Medulla oblongata (tissue), 1 donor: ENCODE results near the gene UBXN11.
A peak's percentile ranks its signal among the peaks of the same experiment; 100 is the strongest.
"Not testable (repeated sequence)": the region's sequence is repeated elsewhere in the genome, so short reads cannot be mapped to it uniquely, and the experiment has no call there.

Experiments used
- DNase-seq: peaks from one replicate; pipeline ENCODE4 v3.0.0-alpha.2; 2015; ENCODE audit errors: extremely low spot score

The UBXN11 gene

DNA sequence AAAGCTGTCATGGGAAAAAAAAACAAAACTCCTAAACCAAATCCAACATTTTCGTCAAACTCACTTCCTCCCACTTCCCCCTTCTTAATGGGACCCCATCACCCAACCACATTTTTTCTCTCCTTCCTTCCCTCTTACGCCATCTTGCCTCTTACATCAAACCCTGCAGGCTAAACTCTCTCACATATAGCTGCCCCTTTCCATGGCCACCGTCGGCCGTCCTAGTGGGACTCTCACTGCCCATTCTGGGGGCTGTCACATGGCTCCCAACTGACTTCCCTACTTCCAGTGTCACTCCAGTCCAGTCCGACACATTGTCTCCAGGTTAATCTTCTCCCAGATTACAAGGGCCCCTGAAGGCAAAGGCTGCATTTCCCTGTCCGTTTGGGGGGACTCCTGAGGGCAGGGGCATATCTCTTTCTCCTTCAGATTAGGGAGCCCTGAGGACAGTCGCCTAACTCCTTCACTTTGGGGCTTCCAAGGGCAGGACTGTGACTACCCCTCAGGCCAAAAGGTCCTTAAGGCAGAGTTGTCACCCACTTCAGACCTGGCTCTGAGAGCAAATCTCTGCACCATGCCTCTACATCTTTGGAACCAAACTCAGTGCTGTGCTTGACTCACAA lies 658 bp downstream of the UBXN11 start:
- DNase-seq, result no peak

DNA sequence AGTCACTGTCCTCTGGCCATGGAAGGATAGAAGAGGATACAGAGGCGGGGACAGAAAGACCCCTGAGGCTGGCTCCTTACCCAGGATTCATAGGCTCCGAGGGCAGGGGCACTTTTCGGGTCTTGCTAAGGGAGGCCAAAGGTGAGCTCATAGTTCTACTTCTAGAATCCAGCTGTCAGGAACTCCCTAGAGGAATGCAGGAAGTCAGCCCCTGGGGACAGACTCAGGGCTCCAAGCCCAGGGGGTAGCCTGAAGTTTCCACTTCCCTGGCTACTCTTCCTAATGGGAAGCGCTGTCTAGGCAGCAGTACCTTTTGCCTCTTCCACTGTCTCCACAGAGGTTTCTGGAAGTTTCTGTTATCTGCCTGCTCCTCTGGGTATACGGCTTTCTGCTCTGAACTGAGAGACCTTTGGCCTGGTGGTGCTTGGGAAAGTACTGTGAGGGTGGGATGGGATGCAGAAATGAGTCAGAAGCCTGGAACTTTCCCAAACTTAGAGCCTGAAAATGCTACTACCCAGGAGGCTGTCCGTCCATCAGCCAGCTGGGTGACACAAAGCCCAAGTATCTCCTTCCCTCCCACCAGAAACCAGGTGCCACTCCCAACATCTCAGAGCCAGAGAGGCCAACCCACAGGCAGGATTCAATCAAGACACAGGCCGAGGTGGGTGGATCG lies 3.6 kb downstream of the UBXN11 start:
- DNase-seq, result no peak

DNA sequence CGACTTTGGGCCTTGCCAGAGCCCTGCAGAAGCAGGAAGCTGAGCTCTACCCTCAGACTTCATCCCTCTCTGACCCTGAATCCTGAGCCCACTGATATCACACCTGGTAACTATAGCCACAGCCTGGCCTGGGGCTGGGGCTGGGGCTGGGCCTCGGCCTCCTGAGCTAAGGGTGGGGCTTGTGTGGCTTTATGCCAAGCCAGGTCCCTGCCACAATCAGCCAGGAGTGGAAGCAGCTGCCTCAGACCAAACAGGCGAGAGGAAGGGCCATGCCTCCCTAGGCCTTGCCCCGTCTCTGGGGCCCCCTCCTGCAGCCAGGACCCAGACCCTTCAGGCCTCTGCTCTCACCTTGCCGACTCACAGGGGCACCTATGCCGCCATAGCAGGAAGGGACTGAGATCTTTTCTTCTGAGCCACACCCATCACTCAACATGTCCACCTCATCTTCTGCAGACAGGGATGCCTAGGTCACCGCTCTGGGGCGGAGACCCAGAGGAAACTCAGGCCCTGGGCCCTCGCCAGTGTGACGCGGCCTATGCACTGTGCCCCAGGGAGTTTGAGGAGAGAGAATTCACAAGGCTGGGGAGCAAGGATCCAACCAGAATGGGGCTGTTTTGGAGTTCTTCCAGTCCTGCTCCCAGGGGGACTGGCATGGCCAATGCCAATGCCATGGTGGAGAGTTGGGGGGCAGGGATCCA lies 5.7 kb downstream of the UBXN11 start:
- DNase-seq, result no peak

DNA sequence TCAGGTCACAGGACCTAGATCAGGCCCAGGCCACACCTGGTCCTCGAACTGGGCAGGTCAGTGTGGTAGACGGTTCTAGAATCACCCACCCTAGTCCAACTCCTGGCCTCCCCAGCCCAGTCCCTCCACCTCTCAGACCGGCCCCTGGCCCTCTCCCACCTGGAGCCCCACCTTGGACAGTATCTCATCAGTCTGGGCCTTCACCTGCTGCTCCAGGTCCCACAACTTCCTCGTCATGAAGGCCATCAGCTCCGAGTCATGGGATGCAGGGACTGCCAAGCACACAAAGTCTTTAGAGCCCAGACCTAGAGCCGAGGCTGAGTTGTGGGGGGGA lies 8.7 kb downstream of the UBXN11 start:
- no peak for DNase-seq

DNA sequence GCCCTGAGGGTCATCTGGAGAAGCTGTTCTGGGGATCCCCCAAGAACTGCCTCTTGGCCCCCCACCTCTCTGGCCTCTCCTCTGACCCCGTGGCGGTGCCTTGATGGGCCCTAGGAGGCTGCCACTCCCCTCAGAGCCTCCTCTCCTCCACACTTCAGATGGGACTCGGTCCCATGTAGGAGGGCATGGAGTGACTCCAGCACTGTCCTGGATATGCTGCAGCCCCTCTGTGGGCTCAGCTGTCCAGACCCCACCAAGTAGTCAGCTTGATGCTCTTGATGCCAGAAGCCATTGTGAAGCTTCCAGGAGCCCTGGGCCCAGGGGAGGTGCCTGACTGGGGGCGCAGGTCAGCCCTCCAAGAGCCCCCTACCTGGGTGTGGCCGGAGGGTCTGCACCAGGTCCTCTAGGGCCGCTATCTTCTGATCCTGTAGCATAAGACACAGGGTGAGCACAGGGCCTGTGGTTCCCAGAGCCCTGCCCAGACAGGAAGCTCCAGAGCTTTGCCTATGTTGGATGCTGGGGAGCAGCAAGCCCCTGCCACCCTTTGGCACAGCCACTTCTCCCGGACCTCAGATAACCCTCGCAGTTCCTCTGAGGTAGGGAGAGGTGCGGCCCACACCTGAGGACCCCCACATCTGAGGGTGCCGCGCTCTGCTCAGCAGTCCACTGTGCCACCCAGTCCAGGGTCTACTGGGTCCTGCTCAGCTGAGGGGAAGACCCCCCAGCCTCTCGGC lies 9.2 kb downstream of the UBXN11 start:
- DNase-seq, result no peak

DNA sequence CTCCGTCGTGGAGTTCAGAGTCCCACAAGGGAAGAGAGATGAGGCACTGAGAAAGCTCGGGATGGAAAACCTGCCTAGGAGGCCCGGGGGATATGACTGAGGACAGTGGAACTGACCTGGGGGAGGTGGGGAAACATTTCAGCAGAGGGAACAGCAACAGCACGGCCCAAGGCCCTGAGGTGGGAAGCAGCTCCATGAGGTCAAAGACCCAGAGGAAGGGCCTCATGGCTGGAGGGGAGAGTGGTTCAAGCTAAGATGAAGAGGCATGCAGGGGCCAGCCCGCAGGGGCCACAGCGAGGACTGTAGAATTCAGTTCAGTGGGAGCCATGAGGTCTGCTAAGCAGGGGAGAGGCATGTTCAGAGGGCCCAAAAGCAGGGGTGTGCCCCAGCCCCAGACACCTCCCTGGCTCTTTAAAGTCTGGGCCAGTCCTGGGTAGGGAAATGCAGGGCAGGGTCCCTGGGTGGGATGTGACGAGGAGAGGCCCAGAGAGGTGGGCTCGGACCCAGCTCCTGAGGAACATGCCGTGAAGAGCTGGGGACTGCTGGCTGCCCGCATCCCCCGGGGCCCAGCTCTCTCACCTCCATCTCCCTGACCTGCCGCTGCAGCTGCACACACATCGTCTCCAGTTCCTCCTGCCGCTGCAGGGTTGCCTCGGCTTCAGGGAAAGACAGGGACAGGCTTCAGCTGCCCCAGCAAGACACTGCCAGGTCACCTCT lies 9.9 kb downstream of the UBXN11 start:
- DNase-seq, result no peak

DNA sequence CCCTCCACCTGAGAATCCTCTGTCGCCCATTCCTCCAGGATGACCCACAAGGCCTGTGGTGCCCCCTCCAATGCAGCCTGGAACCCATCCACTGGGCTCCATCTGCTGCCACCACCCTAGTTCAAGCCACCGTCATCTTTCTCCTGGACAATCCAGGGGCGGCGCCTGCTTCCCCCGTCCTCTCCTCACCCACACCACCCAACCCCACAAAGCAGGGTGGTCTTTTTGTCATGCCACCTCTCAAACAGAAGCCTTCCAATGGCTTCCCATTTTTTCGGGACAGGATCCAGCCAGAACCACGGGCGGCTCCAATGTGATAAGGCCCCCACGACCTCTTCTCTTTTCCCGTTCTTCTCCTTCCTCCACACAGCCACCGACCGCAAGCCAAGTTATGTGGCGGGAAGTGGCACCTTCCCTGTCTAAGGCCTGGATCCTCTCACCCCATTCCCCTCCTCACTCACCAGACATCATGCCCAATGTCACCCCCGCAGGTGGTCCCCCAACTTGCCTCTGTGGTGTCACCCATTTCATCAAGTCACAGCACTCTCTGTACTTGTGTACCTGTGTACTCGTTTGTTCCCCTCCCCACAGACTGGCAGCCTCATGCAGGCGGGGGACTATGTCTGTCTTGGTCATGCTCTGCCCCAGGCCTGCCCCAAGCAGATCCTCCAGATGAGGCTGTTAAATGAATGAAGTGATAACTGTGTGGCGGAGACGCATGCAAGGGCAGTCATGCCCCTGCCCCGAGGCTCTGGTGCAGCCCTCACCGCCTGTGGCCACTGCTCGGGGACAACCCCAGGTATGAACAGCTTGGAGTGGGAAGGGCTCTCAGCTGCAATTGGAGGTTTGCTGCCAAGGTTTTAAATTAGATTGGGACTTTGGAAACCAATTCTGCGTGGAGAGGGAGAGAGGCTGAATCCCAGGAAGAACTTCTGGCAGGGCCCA lies 11.0 kb downstream of the UBXN11 start:
- DNase-seq, result no peak

DNA sequence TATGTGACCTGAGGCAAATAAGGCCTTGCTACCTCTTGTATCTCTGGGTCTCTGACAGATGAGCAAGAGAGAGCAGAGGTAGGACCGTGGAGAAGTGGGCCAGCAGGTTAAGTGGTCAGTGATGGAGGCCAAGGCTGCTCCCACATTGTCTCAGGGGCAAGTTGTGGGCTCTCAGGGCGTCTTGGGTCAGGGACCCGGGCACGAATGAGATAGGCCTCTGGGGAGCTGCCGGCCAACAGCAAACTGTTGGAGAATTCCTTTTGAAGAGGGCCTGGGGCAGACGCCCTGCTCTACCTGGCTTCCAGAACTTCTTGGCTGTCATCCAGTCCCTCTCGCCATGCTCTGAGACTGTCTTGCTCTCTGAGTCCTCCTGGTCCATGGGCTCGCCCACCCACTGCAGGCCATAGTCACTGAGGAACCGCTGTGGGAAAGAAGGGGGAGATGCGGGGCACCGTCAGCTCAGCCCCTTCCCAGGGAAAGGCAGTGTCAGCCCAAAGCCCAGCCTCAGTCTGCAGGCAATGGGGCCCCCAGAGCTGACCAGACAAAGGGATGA lies 12.4 kb downstream of the UBXN11 start:
- DNase-seq, result no peak

DNA sequence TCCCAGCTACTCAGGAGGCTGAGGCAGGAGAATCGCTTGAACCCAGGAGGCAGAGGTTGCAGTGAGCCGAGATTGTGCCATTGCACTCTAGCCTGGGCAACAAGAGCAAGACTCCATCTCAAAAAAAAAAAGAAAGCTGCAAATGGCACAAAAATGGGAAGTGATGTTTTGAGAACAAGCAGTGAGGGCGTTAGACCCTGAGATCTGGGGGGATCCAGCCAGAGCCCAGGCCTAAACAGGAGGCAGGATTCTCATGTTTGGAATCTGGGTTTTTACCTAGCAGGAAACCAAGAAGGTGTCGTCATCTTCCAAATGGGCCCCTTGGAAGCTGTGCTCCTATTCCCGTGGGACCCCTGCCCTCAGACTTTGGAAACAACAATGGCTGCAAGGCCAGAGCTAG lies 13.7 kb downstream of the UBXN11 start:
- not testable (repeated sequence) for DNase-seq

DNA sequence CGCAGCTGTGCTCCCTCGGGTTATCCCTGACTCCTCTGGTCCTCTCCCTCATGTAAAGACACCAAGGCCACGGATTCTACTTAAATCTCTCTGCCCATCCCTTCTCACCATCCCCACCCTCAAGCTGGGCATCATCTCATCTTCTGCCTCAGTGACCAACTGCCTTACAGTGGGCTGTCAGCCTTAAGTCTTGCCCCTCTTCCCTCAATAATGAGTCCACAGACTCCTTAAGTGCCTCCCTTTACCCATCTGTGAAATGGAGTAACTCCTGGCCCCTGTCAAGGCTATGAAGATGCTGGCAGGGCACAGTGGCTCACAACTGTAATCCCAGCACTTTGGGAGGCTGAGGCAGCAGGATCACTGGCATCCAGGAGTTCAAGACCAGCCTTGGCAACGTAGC lies 14.5 kb downstream of the UBXN11 start:
- DNase-seq, result no peak

DNA sequence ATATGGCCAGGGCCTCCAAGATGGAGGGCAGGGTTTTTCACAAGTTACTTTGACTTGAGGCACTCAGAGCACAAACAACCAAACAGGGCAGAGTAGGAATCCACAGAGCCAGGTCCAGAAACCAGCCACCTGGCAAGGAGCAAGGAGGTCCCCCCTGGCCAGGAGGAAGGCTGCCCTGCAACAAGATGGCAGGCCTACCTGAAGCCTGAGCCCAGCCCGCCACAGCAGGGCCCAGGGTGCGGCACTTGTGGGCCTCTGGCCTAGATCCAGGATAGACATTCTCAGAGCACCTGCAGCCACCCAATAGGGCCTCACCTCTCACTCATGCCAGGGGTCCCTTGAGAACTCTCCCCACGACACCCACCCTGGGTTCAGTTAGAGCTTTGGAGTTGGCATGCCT lies 15.0 kb downstream of the UBXN11 start:
- DNase-seq, result no peak

DNA sequence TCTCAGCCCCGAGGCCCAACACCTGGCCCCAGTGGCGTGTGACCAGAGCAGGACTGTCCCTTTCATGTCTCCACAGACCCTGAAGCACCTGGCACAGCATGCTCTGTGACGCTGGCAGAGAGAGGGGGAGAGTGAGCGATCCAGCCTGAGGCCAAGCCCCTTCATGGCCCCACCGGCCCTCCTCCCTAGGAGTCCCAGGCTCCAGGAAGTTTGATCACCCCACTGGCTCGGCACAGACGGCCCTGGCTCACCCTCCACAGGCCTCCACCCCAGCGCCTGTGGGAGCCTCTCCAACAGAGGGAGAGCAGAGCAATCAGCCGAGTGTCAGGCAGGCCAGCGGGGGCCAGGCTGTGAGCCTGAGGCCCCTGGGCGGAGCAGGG lies 15.6 kb downstream of the UBXN11 start:
- DNase-seq, result no peak

DNA sequence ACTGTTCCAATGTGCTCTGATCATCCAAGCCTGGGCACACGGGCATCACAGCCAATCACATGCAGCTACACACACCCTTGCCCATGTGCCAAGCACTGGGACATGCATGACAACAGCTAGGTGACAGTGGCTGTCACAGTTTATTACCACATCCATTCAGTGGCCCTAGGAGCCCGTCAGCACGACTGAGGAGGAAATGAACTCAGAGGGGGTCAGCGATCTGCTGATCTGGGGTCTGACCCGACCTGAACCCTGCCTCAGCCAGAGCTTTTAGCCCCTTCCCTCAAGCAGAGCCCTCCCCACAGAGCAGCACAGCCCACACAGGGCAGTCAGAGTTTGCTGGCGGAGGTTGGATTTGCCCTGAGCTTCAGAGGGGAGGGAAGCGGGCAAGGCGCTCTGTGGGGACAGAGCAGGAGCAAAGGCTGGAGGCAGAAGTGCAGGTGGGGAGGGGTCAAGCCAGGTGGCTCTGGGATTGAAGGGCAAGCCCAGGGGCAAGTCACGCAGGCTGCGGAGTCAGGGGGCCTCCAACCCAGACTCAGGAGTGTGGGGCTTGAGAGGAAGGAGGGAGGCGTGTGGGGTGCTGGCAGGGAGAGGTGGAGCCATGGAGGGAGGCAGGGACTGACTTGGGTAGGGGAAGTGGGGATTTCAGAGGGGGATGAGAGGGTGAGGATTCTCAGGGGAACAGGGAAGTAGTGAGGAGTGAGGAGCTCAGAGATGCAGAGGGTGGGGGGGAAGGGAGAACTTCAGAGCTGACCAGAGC lies 16.1 kb downstream of the UBXN11 start:
- DNase-seq, result no peak

DNA sequence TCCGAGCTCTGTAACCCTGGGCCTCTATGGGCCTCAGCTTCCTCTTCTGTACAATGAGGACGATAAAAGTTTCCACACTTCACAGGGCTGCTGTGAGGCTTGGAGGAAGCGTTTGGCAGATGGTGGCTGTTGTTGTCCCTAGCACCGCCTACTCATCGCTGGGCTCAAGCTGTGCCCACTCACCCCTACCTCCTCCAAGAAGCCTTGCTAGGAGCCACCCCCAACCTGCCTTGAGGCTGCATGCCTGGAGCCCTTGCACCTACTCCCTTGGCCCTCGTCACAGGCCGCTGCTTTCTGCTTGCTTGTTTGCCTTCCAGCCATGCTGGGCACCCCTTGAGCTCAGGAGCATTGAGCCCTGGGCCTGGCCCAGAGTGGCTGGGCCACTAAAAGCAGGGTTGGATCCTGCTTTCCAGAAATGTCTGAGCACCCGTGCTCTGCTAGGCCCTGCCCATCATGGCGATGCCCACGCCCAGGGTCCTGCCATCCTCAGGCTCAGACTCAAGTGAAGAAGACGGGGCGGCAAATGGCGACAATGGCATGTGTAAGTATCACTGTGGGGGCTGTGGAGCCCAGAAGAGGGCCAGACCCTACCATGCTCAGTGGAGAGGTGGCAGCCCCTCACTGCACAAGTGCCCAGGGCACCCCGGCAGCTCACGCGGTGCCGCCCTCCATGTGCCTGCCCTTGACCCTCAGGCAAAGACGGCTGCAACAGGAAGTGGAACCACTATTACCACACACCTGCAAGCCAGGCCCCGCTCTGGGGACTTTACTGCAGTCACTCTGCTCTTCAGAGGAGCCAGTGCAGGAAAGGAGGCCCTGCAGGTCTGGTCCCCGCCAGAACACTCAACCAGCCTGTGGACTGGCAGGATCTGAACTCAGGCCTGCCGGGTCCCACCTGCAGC lies 17.0 kb downstream of the UBXN11 start:
- DNase-seq, result peak; percentile 40

DNA sequence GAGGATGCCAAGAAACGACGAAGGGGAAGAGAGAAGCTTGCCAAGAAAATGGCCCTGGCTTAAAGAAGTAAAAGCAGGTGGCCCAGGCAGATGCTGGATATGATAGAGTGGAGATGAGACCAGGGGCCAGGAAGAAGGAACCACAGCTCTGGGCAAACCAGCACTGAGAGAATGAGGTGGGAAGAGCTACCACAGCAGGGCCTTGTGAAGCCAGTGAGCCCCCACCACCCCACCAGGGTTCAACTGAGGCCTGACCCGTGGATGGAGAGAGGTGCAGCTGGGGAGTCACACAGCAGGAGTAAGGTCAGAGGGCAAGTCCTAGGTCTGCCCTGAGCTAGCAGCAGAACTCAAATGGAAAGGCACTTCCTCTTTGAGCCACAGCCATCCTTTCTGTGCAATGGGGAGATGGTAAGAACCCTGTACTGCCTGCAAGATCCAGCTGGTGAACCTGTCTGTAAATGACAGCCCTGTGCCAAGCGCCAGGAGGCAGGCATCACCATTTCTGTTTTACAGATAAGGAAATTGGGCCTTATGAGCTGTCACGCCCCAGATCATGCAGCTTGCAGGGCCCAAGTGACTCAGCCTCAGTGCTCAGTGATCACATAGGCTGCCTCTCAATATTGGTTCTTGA lies 18.0 kb downstream of the UBXN11 start:
- no peak for DNase-seq

DNA sequence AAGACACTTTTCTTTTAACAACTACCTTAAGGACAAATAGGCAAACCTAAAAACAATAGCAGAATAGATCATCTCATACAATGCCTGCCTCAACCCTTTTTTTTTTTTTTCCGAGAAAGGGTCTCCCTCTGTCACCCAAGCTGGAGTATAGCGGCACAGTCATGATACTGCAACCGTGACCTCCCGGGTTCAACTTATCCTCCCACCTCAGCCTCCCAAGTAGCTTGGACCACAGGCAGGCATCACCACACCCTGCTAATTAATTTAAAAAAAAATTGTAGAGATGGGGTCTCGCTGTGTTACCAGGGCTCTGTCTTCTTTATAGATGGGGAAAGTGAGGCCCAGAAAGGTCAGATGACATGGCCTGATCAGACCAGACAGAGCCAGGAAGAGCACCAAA lies 18.6 kb downstream of the UBXN11 start:
- no peak for DNase-seq

DNA sequence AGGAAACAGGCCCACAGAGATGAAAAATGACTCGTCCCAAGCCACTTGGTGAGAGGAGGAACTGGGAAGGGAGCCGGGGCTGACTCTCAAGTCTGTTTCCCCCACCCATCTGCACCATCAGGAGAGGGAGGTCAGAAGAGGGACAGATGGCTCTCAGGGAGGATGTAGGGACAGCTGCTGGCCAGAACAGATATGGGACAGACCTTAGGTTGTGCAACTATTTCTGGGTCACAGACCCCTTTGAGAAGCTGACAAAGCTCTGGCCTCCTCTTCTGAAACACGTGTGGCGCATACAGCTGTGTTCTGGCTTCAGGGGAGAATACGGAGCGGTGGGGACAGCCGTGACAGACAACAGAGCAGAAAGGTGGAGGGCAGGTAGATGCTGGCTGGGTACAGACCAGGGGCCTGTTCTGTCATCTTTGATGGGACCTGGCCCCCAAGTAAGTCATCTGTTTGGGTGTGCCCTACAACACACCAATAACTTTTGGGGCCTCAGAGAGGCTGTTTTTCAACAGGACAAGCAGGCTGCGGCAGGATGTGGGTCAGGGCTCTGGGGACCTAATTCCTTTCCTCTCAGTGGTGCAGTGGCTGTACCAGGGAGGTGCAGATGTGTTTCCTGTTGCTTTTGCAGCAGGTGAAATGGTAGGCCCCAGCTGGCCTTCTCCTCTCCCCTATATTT lies 19.3 kb downstream of the UBXN11 start:
- DNase-seq, result no peak

DNA sequence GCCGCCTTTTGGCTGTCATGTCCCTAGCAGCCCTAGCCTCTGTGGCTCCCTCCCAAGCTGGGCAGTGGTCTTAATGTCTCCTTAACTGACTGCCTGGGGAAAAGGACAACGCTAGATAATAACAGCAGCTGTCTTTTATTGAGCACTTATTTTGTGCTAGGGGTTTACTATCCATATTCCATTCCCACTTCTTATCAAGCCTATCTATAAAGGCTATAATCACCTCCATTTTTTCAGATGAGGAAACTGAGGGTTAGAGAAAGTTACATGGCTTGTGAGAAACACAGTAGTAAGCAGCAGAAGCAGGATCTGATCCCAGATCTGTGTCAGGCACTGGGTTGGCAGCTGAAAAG lies 20.4 kb downstream of the UBXN11 start:
- DNase-seq, result no peak
